Gastrocnemius medialis (tissue), 4 donors: ENCODE measurements around the gene FBLN1.

ENCODE experiments used
- CTCF ChIP-seq, 5 experiments: fragments of 450-650 bp in 3 of 5; fragments of 200-600 bp in 2 of 5; sonication (generic) in 2 of 5; IDR thresholded peaks in 4 of 5; conservative IDR thresholded peaks in 1 of 5; 1 replicate in 4 of 5; 2 replicates in 1 of 5; pipeline ENCODE4 v1.5.1; 2016 to 2019; ENCODE audit warnings: antibody characterized with exemption in 5 of 5, mild to moderate bottlenecking in 3 of 5, moderate library complexity in 3 of 5
- POLR2A ChIP-seq, 2 donors: fragments of 450-650 bp; IDR thresholded peaks; one replicate each; pipeline ENCODE4 v1.6.1; 2017; ENCODE audit warnings: antibody characterized with exemption in 2 of 2, mild to moderate bottlenecking in 2 of 2, moderate library complexity in 2 of 2

DNA sequence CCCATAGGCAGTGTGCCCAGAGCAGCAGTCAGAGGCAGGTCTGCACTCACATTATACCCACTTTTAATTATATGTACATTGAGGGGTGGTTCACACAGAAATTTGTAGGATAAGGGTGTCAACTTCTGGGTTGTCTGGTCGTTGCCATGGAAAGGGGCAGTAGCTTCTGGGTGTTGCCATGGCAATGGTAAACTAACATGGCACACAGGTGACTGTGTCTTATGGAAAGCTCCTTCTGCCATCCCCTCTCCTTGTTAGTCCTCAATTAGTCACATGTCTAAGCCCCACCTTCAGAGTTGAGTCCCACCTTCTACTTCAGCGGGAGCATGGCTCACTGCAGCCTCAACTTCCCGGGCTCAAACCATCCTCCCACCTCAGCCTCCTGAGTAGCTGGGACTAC, 112.7 kb downstream of the FBLN1 start:
- TF ChIP-seq POLR2A (IDR thresholded peaks at IDR 0.05): no peak
- no peak for TF ChIP-seq CTCF (IDR thresholded peaks at IDR 0.05 in 4 of 5, conservative IDR thresholded peaks at IDR 0.05 in 1 of 5)
